Measurements from ENCODE around the gene APRT.
A peak's percentile ranks its signal among the peaks of the same experiment; 100 is the strongest.
"Not testable (repeated sequence)": the region's sequence is repeated elsewhere in the genome, so short reads cannot be mapped to it uniquely, and the experiment has no call there.

Gene APRT

GRCh38 chr16:88784856-88785105 is 26.9 kb downstream of the APRT start:
- no peak for DNase-seq

DNA sequence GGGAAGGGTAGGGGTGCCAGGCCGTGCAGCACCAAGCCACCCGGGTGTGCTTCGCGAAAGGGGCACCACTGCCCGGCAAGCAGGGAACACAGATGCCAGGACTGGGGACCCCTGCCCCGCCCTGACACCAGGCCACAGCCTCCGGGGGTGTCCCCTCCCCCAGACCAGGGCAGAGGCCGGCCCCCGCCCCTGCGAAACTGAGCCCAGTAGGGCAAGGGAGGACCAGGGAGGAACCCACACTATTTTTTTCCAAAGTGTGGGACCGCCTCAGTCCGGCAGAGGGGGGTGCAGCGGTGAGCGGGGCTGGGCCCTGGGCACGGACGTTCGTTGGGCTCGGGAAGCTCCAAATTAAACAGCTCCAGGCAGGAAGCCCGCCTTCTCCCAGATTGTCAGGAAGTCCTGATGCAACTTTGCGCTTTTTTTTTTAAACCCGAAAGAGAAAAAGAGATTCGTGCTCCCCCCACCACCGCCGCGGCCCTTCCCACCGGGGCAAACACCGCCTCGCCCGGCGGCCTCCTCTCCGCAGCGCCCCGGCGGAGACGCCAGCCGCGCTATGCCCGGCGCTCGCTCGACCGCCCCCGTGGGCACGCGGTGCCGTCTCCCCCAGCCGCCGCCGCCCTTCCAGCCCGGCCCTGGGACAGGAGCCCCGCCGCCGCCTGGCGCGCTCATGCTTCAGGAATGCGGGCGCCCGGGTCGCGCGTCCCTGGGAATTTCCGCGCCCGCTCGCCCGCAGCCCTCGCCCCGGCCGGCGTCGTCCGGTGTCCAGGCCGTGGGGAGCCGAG is 27.5 kb downstream of the APRT start:
- peak; percentile 74 for DNase-seq

DNA sequence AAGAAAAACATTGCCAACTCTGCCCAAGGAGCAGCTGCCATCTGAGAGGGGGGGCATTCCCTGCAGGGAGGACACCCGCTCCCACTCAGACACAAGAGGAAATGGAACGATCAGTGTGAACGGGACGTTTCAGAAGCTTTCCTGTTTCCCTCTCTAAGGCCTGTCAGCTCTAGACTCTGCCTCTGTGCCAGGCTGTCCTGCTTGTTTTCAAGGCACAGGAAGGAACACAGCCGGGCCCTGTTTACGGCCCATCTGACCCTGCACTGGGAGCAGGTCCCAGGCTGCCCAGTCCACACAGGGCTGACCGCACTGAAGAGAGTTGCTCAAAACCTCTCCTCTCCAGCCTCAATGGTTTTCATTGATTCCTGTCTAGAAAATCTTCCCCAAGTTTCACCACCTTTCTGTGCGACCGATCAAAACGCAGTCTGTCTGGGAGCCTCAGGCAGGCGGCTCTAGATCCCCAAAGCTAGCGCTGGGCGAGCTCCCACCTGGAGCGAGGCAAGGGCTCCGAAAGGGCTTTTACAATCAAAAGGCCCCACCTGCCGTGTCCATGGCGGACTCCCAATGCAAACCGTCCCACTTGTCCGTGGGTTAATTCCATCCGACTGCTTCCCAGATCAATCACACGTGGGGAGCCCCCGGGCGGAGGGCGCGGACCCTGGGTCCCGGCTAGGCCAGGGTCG is 28.2 kb downstream of the APRT start:
- DNase-seq: peak; percentile 61

GRCh38 chr16:88782454-88783390 is 29.0 kb downstream of the APRT start:
- peak; percentile 95 for DNase-seq

GRCh38 chr16:88781140-88782077 is 30.3 kb downstream of the APRT start:
- peak; percentile 64 for DNase-seq

GRCh38 chr16:88780142-88781062 is 31.3 kb downstream of the APRT start:
- DNase-seq: no peak

DNA sequence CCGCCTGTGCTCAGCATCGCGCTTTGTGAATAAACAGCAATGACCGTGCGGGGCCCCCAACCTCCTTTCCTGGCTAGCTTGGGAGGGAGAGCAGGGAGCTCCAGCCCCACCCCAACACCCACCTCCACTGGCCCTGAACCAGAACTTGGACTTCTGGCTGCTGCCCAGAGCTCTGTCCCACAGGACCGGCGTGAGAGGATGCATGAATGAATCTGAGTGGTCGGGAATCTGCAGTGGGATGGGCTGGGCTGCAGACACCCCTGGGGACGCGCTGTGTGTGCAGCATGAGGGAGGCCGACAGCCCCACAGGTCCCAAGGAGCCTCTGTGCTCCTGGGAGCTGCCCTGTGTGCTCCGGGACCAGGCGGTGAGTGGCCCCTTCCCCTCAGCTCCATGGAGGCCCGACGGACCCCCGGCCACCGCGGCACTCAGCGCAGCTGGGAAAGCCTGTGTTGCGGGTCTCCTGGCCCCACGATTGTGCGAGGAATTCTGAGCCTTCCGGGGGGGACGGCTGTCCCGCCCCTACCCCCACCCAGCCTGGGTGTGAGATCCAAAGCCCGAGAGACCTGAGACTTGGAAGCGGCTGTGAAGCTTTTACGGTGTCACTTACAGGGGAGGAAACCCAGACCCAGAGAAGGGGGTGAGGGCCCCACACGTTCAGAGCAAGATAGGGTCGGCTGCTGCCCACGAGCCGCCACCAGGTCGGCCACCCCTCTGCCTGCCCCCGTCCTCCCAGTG is 32.2 kb downstream of the APRT start:
- DNase-seq: no peak

DNA sequence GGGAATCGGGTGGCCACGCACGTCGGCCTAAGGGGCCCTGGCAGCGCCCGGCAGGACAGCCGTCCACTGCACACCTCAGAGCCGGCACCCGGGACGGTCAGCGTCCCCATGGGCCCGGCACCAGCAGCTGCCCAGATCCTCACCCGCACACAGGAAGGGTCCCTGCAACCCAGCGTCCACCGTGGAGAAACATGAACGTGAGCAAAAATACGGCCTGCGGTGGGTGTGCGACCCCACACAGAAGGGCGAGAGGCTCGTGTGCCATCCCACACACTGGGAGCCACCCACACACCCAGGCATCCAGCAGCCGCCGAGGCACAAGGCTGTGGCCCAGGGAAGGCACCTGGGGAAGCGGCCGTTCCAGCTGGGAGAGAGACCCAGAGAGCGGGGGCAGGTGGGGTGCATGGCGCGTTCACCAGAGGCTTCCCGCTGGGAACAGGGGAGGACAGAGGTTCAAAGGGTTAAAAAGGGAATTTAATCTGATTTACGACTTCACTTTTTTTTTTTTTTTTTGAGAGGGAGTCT is 33.1 kb downstream of the APRT start:
- no peak for DNase-seq

DNA sequence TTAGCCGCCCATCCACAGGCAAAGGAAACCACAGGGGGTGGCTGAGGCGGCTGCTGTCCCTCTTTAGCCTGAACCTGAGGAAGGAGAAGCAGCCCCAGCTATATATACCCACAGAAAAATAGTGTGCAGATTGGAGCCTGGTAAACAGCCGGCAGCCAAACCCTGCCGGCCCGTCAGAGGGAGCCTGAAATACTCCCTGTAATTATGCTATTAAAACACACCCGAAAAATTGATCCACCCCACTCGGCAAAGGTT is 33.5 kb downstream of the APRT start:
- DNase-seq: no peak

DNA sequence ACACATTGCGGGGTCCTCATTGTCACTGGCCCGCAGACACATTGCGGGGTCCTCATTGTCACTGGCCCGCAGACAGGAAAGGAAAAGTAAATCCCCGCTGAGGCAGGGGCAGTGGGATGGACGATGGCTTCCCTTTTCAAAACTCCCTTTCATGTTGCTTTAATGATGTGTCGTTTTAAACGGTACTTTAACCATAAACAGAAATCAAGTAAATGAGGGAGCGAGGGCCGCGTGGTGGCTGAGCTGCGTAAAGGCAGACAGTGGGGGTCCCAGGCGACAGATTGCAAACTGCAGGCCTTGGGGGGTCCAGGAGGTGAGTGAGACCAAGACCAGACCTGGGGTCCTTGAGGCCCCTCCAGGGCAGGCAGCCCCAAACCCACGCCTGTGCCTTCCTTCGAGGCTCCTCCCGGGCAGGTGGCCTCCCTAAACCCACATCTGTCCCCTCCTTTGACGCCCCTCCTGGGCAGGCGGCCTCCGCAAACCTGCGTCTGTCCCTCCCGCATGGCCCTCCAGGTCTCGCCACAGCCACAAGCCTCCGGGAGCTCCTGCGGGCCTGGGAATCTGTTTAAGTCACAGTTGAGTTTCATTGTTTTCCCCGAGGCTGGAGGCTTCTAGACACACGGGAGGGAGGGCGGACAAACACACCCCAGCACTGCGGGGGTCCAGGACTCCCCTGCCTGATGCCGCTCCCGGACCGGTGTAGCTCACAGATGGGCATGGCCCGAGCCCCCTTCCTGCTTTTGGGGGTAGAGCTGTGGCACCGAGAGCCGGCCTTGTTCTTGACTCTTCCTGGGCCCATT is 34.1 kb downstream of the APRT start:
- DNase-seq: no peak

GRCh38 chr16:88775825-88776224 is 35.9 kb downstream of the APRT start:
- DNase-seq: no peak

DNA sequence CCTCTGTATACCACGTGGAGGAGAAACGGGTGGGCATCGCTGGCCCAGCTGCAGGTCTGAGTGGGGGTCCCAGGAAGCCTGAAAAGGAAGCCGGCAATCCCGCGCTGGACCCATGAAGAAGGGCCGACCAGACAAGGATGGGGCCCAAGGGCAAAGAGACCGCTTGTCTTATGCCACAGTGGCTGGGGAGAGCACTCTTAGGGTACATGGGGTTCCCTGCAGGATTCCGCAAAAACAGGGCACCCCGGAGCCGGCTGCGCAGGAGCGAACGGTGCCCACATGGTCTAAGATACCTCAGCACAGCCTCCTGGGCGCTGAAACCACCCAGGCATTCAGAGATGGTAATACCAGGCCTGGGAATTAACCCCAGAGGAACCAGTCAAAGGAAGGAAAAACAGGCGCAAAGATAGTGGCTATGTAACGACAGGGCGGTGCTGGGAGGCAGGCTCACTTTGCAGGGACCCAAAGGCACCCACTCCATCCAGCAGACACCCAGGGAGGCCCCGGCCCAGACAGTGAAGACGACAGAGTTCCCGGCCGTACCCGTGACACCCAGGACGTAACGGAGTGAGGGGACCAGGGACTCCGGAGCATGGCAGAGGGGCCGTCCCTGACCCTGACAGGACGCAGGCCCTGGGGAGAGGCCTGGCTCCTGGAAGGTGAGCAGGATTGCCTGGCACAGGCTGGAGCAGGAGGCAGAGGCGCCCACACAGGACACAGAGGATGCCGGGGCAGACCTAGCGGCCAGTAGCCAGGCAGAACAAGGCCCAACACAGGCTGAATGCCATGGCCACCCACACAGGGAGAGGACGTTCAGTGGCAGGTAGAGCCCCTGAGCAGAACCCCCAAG is 37.0 kb downstream of the APRT start:
- no peak for DNase-seq

DNA sequence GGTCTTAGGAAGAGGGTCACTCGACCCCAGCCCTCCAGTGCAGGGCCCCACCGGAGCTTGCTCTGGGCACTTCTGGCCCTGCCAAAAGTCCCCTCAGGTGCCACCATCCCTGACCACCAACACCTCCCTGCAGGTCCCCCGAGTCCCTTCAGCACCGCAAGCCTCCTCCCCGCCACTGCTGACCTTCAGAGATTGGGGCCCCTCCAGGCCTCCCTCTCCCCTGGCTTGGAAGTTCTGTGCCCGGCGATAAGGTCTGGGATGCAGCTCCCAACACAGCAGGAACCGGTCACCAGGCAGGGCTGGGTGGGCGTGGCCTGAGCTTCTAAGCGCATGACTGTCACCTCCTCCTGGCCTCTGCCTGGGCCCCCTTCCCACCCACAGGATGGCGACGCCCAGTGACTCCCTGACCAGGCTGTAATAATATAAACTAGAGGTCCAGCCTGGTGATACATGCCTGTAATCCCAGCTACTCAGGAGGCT is 37.9 kb downstream of the APRT start:
- DNase-seq: peak; percentile 65

- DNase-seq: no peak
Observed at GRCh38 chr16:88772871-88773811, 38.6 kb downstream of the APRT start.

- DNase-seq: not testable (repeated sequence)
Observed at GRCh38 chr16:88771781-88772180, 39.9 kb downstream of the APRT start.

DNA sequence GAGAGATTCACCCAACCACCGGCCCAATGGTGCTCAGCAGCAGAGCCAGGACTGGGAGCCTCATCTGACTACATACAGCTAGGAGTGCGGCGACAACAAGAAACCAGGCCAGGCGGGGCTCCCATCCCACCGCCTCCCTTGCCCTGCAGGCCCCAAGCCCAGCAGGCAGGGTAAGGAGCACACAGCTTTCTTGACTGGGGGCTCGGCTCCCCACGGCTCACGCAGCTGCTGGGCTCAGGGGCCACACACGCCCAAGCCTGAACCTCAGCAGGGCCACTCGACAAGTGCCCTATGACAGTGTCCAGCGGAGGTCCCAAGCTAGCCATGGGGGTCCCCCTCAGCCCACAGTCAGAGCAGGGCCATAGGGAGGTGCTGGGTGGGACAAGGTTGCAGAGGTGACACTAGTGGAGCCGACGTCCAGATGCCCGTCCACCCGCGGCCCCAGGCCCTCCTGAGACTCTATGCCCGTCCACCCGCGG is 40.4 kb downstream of the APRT start:
- no peak for DNase-seq

All from 8988T (cell line).